Thyroid gland (tissue), 4 donors: ENCODE measurements around the gene METTL1.

Experiments used
- POLR2A ChIP-seq, 2 donors: fragments of 450-650 bp; IDR thresholded peaks; one replicate each; pipeline ENCODE4 v1.6.1; 2017; ENCODE audit warnings: antibody characterized with exemption in 2 of 2, mild to moderate bottlenecking in 2 of 2, moderate library complexity in 1 of 2
- TF ChIP-seq, protein P1 (sequence below), 6 experiments: fragments of 200-600 bp in 3 of 6; fragments of 450-650 bp in 3 of 6; sonication (generic) in 3 of 6; IDR thresholded peaks; one replicate each; pipeline ENCODE4 v1.5.1; 2016 to 2019; ENCODE audit warnings: antibody characterized with exemption in 6 of 6, mild to moderate bottlenecking in 2 of 6, inconsistent platforms in 1 of 6, moderate library complexity in 1 of 6

DNA sequence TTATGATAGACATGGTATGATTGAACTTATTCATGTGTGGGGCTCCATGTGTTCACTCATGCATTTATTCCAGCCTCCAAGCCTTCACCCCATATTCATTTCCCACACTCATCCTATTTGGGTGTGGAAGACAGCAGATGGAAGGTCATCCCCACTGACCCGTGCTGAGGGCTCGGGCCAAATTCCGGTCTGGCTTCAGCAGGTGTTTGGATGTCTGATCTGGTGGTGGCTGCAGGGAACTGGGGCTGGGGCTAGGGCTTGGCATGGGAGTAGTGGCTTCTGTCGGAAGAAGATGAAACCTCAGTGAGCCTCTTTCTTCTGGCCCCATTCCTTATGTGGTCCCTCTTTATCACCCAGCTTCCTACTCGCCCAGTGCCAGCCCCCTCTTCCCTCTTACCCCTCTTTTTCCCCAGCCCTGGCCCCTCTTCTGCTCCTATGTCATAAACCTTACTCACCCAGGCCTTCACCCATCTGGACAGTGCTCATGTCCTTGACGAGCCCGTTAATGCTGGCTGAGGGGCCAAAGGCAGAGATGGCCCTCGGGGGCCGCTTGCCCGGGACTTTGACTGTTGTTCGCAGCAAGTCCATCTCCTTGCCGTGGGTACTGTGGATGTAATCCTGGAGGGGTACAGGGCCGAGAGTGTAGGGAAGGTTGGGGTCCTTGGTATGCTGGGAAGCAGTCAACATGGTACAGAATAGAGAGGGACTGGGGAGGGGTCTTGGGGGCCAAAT lies 41.4 kb downstream of the METTL1 start:
- TF ChIP-seq, protein P1, sequence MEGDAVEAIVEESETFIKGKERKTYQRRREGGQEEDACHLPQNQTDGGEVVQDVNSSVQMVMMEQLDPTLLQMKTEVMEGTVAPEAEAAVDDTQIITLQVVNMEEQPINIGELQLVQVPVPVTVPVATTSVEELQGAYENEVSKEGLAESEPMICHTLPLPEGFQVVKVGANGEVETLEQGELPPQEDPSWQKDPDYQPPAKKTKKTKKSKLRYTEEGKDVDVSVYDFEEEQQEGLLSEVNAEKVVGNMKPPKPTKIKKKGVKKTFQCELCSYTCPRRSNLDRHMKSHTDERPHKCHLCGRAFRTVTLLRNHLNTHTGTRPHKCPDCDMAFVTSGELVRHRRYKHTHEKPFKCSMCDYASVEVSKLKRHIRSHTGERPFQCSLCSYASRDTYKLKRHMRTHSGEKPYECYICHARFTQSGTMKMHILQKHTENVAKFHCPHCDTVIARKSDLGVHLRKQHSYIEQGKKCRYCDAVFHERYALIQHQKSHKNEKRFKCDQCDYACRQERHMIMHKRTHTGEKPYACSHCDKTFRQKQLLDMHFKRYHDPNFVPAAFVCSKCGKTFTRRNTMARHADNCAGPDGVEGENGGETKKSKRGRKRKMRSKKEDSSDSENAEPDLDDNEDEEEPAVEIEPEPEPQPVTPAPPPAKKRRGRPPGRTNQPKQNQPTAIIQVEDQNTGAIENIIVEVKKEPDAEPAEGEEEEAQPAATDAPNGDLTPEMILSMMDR (IDR thresholded peaks at IDR 0.05) = no peak
- no peak for TF ChIP-seq POLR2A (IDR thresholded peaks at IDR 0.05)
